Measurements from ENCODE around the gene ATG16L1. TPM values are rescaled to one million over a fixed set of nuclear protein-coding genes. Genes with fewer than 3 reads are reported as not detected.

Gene ATG16L1
- total and polyA plus RNA-seq, 8 donors, result 7.6 to 71.9 (median 10.9) TPM

- Histone ChIP-seq H3K9me3 (no peaks in the 10 kb centered on the region), H3K4me3 (no peak overlapping the region), H3K4me1 (peaks cover 0 to 11% (median 3%) of the 10 kb centered on the region in 4 donors), H3K36me3 (no peaks in the 10 kb centered on the region), H3K27me3 (no peaks in the 10 kb centered on the region), H3K27ac (no peak overlapping the region)
- WGBS, 5 donors, result 75 to 87% (median 81%) methylated on average over 5 of the region's 5 CpGs
- intact Hi-C loops (cut with DNase I; ENCODE audit: low total_unique reads), result no loop called here
- no peak for DNase-seq
- TF ChIP-seq POLR2A (IDR thresholded peaks at IDR 0.05) (no peak), EP300 (IDR thresholded peaks at IDR 0.05) (no peak), POLR2AphosphoS5 (IDR thresholded peaks at IDR 0.05) (no peak), CTCF (IDR thresholded peaks at IDR 0.05) (no peak)
Observed at GRCh38 chr2:233225230-233226068, 26.0 kb upstream of the ATG16L1 start.

- no peaks in the 10 kb centered on the region for H3K36me3 ChIP-seq
- TF ChIP-seq CTCF (IDR thresholded peaks at IDR 0.05) (no peak), POLR2A (IDR thresholded peaks at IDR 0.05) (no peak), POLR2AphosphoS5 (IDR thresholded peaks at IDR 0.05) (no peak), EP300 (IDR thresholded peaks at IDR 0.05) (no peak)
- no peak overlapping the region for H3K4me3 ChIP-seq
- no peak for DNase-seq
- whole genome bisulfite sequencing, 5 donors, result 66 to 89% (median 74%) methylated on average over 2 of the region's 2 CpGs
- H3K4me1 ChIP-seq, result peaks cover 0 to 7% (median 3%) of the 10 kb centered on the region in 4 donors
- H3K27ac ChIP-seq, result no peak overlapping the region
- H3K9me3 ChIP-seq, result no peaks in the 10 kb centered on the region
- no peaks in the 10 kb centered on the region for H3K27me3 ChIP-seq
- intact Hi-C loops (cut with DNase I; ENCODE audit: low total_unique reads), result no loop called here
Observed at GRCh38 chr2:233226511-233227031, 24.9 kb upstream of the ATG16L1 start.

GRCh38 chr2:233227346-233227978, 24.0 kb upstream of the ATG16L1 start:
- H3K27me3 ChIP-seq, result no peaks in the 10 kb centered on the region
- no peak overlapping the region for H3K4me3 ChIP-seq
- intact Hi-C loops (cut with DNase I; ENCODE audit: low total_unique reads), result no loop called here
- no peak overlapping the region for H3K27ac ChIP-seq
- no peaks in the 10 kb centered on the region for H3K36me3 ChIP-seq
- TF ChIP-seq CTCF (IDR thresholded peaks at IDR 0.05) (no peak), POLR2A (IDR thresholded peaks at IDR 0.05) (no peak), POLR2AphosphoS5 (IDR thresholded peaks at IDR 0.05) (no peak), EP300 (IDR thresholded peaks at IDR 0.05) (no peak)
- DNase-seq, result no peak
- H3K9me3 ChIP-seq, result no peaks in the 10 kb centered on the region
- WGBS, 5 donors, result 79 to 81% (median 81%) methylated on average over 7 of the region's 7 CpGs
- no peaks in the 10 kb centered on the region for H3K4me1 ChIP-seq

- Histone ChIP-seq H3K36me3 (no peaks in the 10 kb centered on the region), H3K27ac (no peak overlapping the region), H3K4me3 (no peak overlapping the region), H3K9me3 (no peaks in the 10 kb centered on the region), H3K4me1 (no peaks in the 10 kb centered on the region), H3K27me3 (no peaks in the 10 kb centered on the region)
- 84 to 90% (median 89%) methylated on average over 3 of the region's 3 CpGs for WGBS, 5 donors
- TF ChIP-seq POLR2AphosphoS5 (IDR thresholded peaks at IDR 0.05), result no peak
- TF ChIP-seq CTCF (IDR thresholded peaks at IDR 0.05), result no peak
- no peak for TF ChIP-seq EP300 (IDR thresholded peaks at IDR 0.05)
- TF ChIP-seq POLR2A (IDR thresholded peaks at IDR 0.05), result no peak
- no peak for DNase-seq
- intact Hi-C loops (cut with DNase I; ENCODE audit: low total_unique reads), result no loop called here
Observed at GRCh38 chr2:233228376-233228775, 23.1 kb upstream of the ATG16L1 start.
